ENCODE results near the gene MPZL2. TPM values are rescaled to one million over a fixed set of nuclear protein-coding genes. Genes with fewer than 3 reads are reported as not detected.

The MPZL2 gene
- total and polyA plus RNA-seq, 2 experiments from 2014 or later: 2.6 to 4.2 TPM

- Histone ChIP-seq H3K79me2 (replicated peaks; ENCODE audit: insufficient read depth) (no peaks in the 10 kb centered on the region), H3K4me2 (no peak overlapping the region), H2AFZ (no peak overlapping the region), H3K27me3 (ENCODE audit: insufficient read depth) (no peaks in the 10 kb centered on the region), H3K36me3 (ENCODE audit: insufficient read depth) (no peaks in the 10 kb centered on the region), H4K20me1 (replicated peaks; ENCODE audit: insufficient read depth) (no peaks in the 10 kb centered on the region), H3K4me1 (ENCODE audit: insufficient read depth) (0 out of 2 replicates have a peak, but pooled peaks cover 3% of the 10 kb centered on the region), H3K27ac (ENCODE audit: low read depth) (no peak overlapping the region), H3K4me3 (no peak overlapping the region), H3F3A (replicated peaks; ENCODE audit: low read depth) (no peaks in the 10 kb centered on the region), H3K9me2 (ENCODE audit: insufficient read depth) (no peaks in the 10 kb centered on the region)
- no peak overlapping the region for H3K27ac Mint-ChIP-seq
- H3K4me3 Mint-ChIP-seq: no peak overlapping the region
- no peaks in the 10 kb centered on the region for H3K36me3 Mint-ChIP-seq (ENCODE audit: low read depth)
- ATAC-seq (no peak), DNase-seq (ENCODE audit: low spot score) (no peak)
- H3K27me3 Mint-ChIP-seq (ENCODE audit: insufficient read depth, low read depth, poor library complexity): no peaks in the 10 kb centered on the region
- peaks cover 7% of the 10 kb centered on the region for H3K4me1 Mint-ChIP-seq
- H3K9me3 Mint-ChIP-seq: no peaks in the 10 kb centered on the region
- TF ChIP-seq ZNF462 (CRISPR knock-in tag; IDR thresholded peaks at IDR 0.05) (no peak), ETS1 (IDR thresholded peaks at IDR 0.05) (no peak), JUNB (IDR thresholded peaks at IDR 0.05; ENCODE audit: unreplicated experiment) (no peak), CREB1 (CRISPR knock-in tag; IDR thresholded peaks at IDR 0.05; ENCODE audit: low read depth) (no peak), EZH2phosphoT487 (IDR thresholded peaks at IDR 0.05; ENCODE audit: unreplicated experiment) (no peak), POLR2AphosphoS5 (IDR thresholded peaks at IDR 0.05; ENCODE audit: low read depth) (no peak), STAT1 (IDR thresholded peaks at IDR 0.05; ENCODE audit: unreplicated experiment) (no peak), CTCF (conservative IDR thresholded peaks at IDR 0.05; ENCODE audit: low read depth in 2 of 2) (no peak), NANOG (IDR thresholded peaks at IDR 0.05; ENCODE audit: borderline replicate concordance) (no peak), ZNF331 (CRISPR knock-in tag; IDR thresholded peaks at IDR 0.05; ENCODE audit: low read depth) (no peak), ZNF114 (CRISPR knock-in tag; IDR thresholded peaks at IDR 0.05) (no peak), EZH2 (IDR thresholded peaks at IDR 0.05; ENCODE audit: low read depth, unreplicated experiment) (no peak), REST (IDR thresholded peaks at IDR 0.05; ENCODE audit: unreplicated experiment) (no peak)
These were observed 30.0 kb upstream of the MPZL2 start for GRCh38 chr11:118294053-118294452.
